ENCODE data around the gene S100A3. TPM values are rescaled to one million over a fixed set of nuclear protein-coding genes. Genes with fewer than 3 reads are reported as not detected.

S100A3 gene
- total and polyA plus RNA-seq, 2 of the 8 experiments (the other 6 are each of a cell fraction or from before 2014, with no cell fraction given) = 0.26 to 0.47 TPM

- TF ChIP-seq, protein P1, sequence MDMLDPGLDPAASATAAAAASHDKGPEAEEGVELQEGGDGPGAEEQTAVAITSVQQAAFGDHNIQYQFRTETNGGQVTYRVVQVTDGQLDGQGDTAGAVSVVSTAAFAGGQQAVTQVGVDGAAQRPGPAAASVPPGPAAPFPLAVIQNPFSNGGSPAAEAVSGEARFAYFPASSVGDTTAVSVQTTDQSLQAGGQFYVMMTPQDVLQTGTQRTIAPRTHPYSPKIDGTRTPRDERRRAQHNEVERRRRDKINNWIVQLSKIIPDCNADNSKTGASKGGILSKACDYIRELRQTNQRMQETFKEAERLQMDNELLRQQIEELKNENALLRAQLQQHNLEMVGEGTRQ (IDR thresholded peaks at IDR 0.05; ENCODE audit: low read length) = peak; percentile 69
- TF ChIP-seq, protein P2, sequence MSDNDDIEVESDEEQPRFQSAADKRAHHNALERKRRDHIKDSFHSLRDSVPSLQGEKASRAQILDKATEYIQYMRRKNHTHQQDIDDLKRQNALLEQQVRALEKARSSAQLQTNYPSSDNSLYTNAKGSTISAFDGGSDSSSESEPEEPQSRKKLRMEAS (IDR thresholded peaks at IDR 0.05) = peak; percentile 68
- TF ChIP-seq ASH2L (IDR thresholded peaks at IDR 0.05; ENCODE audit: low read length) (peak; percentile 75), PHF8 (conservative IDR thresholded peaks at IDR 0.05; ENCODE audit: low read depth, low read length) (no peak), FOSL1 (IDR thresholded peaks at IDR 0.05; ENCODE audit: insufficient read depth, low read depth, low read length) (no peak), HDAC2 (IDR thresholded peaks at IDR 0.05; ENCODE audit: borderline replicate concordance in 1 of 2, low read depth in 2 of 2, low read length in 2 of 2) (no peak), EP300 (IDR thresholded peaks at IDR 0.05; ENCODE audit: borderline replicate concordance in 1 of 2, low read depth in 2 of 2, low read length in 2 of 2) (no peak)
Measured at GRCh38 chr1:153536012-153536670, 12.9 kb downstream of the S100A3 start (continued).

Measured in H1 (cell line).